ENCODE measurements around the gene PRKCA. TPM values are rescaled to one million over a fixed set of nuclear protein-coding genes. Genes with fewer than 3 reads are reported as not detected.

Gene PRKCA
- total and polyA plus RNA-seq, 2 experiments from 2014 or later: 6.4 to 35.4 TPM

DNA sequence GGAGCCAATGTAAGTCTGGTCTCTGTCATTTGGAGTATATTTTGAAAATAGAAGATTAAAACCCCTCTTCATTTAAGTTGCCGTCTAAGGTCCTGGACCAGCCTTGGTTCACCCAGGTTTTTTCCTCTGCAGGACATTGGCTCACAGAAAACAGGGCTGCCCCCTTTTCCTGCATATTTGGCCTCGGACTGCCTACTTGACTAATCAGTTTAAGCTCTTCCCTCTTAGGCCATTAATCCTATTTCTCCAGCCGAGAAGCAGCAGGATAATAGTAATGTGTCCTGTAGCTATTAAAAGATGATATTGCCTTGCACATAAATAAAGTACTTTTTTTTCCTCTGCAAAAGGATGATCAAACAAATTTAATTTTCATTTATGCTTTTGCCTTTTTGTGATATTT is 52.1 kb downstream of the PRKCA start:
- no peak overlapping the region for H3K27ac ChIP-seq (ENCODE audit: low read depth)
- peaks cover 3% of the 10 kb centered on the region; the same call in 1 of the 2 replicates for H3K79me2 ChIP-seq (replicated peaks; ENCODE audit: insufficient read depth)
- H3K27me3 ChIP-seq (ENCODE audit: insufficient read depth): no peaks in the 10 kb centered on the region
- H3K9me3 Mint-ChIP-seq: no peaks in the 10 kb centered on the region
- H3K4me1 ChIP-seq (ENCODE audit: insufficient read depth): 0 out of 2 replicates have a peak, but pooled peaks cover 4% of the 10 kb centered on the region
- no peak overlapping the region for H2AFZ ChIP-seq
- no peak for TF ChIP-seq CREB1 (CRISPR knock-in tag; IDR thresholded peaks at IDR 0.05; ENCODE audit: low read depth)
- TF ChIP-seq, protein P1, sequence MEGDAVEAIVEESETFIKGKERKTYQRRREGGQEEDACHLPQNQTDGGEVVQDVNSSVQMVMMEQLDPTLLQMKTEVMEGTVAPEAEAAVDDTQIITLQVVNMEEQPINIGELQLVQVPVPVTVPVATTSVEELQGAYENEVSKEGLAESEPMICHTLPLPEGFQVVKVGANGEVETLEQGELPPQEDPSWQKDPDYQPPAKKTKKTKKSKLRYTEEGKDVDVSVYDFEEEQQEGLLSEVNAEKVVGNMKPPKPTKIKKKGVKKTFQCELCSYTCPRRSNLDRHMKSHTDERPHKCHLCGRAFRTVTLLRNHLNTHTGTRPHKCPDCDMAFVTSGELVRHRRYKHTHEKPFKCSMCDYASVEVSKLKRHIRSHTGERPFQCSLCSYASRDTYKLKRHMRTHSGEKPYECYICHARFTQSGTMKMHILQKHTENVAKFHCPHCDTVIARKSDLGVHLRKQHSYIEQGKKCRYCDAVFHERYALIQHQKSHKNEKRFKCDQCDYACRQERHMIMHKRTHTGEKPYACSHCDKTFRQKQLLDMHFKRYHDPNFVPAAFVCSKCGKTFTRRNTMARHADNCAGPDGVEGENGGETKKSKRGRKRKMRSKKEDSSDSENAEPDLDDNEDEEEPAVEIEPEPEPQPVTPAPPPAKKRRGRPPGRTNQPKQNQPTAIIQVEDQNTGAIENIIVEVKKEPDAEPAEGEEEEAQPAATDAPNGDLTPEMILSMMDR (conservative IDR thresholded peaks at IDR 0.05; ENCODE audit: low read depth in 2 of 2): no peak
- TF ChIP-seq, protein P2, sequence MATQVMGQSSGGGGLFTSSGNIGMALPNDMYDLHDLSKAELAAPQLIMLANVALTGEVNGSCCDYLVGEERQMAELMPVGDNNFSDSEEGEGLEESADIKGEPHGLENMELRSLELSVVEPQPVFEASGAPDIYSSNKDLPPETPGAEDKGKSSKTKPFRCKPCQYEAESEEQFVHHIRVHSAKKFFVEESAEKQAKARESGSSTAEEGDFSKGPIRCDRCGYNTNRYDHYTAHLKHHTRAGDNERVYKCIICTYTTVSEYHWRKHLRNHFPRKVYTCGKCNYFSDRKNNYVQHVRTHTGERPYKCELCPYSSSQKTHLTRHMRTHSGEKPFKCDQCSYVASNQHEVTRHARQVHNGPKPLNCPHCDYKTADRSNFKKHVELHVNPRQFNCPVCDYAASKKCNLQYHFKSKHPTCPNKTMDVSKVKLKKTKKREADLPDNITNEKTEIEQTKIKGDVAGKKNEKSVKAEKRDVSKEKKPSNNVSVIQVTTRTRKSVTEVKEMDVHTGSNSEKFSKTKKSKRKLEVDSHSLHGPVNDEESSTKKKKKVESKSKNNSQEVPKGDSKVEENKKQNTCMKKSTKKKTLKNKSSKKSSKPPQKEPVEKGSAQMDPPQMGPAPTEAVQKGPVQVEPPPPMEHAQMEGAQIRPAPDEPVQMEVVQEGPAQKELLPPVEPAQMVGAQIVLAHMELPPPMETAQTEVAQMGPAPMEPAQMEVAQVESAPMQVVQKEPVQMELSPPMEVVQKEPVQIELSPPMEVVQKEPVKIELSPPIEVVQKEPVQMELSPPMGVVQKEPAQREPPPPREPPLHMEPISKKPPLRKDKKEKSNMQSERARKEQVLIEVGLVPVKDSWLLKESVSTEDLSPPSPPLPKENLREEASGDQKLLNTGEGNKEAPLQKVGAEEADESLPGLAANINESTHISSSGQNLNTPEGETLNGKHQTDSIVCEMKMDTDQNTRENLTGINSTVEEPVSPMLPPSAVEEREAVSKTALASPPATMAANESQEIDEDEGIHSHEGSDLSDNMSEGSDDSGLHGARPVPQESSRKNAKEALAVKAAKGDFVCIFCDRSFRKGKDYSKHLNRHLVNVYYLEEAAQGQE (IDR thresholded peaks at IDR 0.05; ENCODE audit: unreplicated experiment): no peak
- no peak overlapping the region for H3K4me3 Mint-ChIP-seq
- peak; percentile 23; the same call in 2 of the 3 replicates for ATAC-seq
- peaks cover 32% of the 10 kb centered on the region for H3K4me1 Mint-ChIP-seq
- H3K4me2 ChIP-seq: no peak overlapping the region
- H3K36me3 ChIP-seq (ENCODE audit: insufficient read depth): no peaks in the 10 kb centered on the region
- H3K27ac Mint-ChIP-seq: no peak overlapping the region
- no peaks in the 10 kb centered on the region for H3F3A ChIP-seq (replicated peaks; ENCODE audit: low read depth)
- H3K36me3 Mint-ChIP-seq (ENCODE audit: low read depth): no peaks in the 10 kb centered on the region
- H3K9me2 ChIP-seq (ENCODE audit: insufficient read depth): no peaks in the 10 kb centered on the region
- no peak for DNase-seq (ENCODE audit: low spot score)
- H4K20me1 ChIP-seq (replicated peaks; ENCODE audit: insufficient read depth): no peaks in the 10 kb centered on the region
- peaks cover 3% of the 10 kb centered on the region for H3K27me3 Mint-ChIP-seq (ENCODE audit: insufficient read depth, low read depth, poor library complexity)
- H3K4me3 ChIP-seq: no peak overlapping the region

GRCh38 chr17:66354981-66355380 is 52.6 kb downstream of the PRKCA start:
- Mint-ChIP-seq H3K4me1 (peaks cover 32% of the 10 kb centered on the region), H3K4me3 (no peak overlapping the region), H3K27ac (no peak overlapping the region), H3K9me3 (no peaks in the 10 kb centered on the region), H3K27me3 (ENCODE audit: insufficient read depth, low read depth, poor library complexity) (peaks cover 3% of the 10 kb centered on the region), H3K36me3 (ENCODE audit: low read depth) (no peaks in the 10 kb centered on the region)
- Histone ChIP-seq H3K36me3 (ENCODE audit: insufficient read depth) (no peaks in the 10 kb centered on the region), H4K20me1 (replicated peaks; ENCODE audit: insufficient read depth) (no peaks in the 10 kb centered on the region), H3K9me2 (ENCODE audit: insufficient read depth) (no peaks in the 10 kb centered on the region), H3K27ac (ENCODE audit: low read depth) (no peak overlapping the region), H3K79me2 (replicated peaks; ENCODE audit: insufficient read depth) (peaks cover 3% of the 10 kb centered on the region; the same call in 1 of the 2 replicates), H3F3A (replicated peaks; ENCODE audit: low read depth) (no peaks in the 10 kb centered on the region), H3K27me3 (ENCODE audit: insufficient read depth) (no peaks in the 10 kb centered on the region), H3K4me1 (ENCODE audit: insufficient read depth) (0 out of 2 replicates have a peak, but pooled peaks cover 6% of the 10 kb centered on the region), H2AFZ (no peak overlapping the region), H3K4me3 (no peak overlapping the region), H3K4me2 (no peak overlapping the region)
- no peak for DNase-seq (ENCODE audit: low spot score)
- no peak; the same call in 2 of the 3 replicates for ATAC-seq
- TF ChIP-seq ETS1 (IDR thresholded peaks at IDR 0.05) (no peak), JUNB (IDR thresholded peaks at IDR 0.05; ENCODE audit: unreplicated experiment) (no peak), EZH2phosphoT487 (IDR thresholded peaks at IDR 0.05; ENCODE audit: unreplicated experiment) (no peak), ZNF114 (CRISPR knock-in tag; IDR thresholded peaks at IDR 0.05) (no peak), POLR2AphosphoS5 (IDR thresholded peaks at IDR 0.05; ENCODE audit: low read depth) (no peak), NANOG (IDR thresholded peaks at IDR 0.05; ENCODE audit: borderline replicate concordance) (no peak)
- TF ChIP-seq, protein P3, sequence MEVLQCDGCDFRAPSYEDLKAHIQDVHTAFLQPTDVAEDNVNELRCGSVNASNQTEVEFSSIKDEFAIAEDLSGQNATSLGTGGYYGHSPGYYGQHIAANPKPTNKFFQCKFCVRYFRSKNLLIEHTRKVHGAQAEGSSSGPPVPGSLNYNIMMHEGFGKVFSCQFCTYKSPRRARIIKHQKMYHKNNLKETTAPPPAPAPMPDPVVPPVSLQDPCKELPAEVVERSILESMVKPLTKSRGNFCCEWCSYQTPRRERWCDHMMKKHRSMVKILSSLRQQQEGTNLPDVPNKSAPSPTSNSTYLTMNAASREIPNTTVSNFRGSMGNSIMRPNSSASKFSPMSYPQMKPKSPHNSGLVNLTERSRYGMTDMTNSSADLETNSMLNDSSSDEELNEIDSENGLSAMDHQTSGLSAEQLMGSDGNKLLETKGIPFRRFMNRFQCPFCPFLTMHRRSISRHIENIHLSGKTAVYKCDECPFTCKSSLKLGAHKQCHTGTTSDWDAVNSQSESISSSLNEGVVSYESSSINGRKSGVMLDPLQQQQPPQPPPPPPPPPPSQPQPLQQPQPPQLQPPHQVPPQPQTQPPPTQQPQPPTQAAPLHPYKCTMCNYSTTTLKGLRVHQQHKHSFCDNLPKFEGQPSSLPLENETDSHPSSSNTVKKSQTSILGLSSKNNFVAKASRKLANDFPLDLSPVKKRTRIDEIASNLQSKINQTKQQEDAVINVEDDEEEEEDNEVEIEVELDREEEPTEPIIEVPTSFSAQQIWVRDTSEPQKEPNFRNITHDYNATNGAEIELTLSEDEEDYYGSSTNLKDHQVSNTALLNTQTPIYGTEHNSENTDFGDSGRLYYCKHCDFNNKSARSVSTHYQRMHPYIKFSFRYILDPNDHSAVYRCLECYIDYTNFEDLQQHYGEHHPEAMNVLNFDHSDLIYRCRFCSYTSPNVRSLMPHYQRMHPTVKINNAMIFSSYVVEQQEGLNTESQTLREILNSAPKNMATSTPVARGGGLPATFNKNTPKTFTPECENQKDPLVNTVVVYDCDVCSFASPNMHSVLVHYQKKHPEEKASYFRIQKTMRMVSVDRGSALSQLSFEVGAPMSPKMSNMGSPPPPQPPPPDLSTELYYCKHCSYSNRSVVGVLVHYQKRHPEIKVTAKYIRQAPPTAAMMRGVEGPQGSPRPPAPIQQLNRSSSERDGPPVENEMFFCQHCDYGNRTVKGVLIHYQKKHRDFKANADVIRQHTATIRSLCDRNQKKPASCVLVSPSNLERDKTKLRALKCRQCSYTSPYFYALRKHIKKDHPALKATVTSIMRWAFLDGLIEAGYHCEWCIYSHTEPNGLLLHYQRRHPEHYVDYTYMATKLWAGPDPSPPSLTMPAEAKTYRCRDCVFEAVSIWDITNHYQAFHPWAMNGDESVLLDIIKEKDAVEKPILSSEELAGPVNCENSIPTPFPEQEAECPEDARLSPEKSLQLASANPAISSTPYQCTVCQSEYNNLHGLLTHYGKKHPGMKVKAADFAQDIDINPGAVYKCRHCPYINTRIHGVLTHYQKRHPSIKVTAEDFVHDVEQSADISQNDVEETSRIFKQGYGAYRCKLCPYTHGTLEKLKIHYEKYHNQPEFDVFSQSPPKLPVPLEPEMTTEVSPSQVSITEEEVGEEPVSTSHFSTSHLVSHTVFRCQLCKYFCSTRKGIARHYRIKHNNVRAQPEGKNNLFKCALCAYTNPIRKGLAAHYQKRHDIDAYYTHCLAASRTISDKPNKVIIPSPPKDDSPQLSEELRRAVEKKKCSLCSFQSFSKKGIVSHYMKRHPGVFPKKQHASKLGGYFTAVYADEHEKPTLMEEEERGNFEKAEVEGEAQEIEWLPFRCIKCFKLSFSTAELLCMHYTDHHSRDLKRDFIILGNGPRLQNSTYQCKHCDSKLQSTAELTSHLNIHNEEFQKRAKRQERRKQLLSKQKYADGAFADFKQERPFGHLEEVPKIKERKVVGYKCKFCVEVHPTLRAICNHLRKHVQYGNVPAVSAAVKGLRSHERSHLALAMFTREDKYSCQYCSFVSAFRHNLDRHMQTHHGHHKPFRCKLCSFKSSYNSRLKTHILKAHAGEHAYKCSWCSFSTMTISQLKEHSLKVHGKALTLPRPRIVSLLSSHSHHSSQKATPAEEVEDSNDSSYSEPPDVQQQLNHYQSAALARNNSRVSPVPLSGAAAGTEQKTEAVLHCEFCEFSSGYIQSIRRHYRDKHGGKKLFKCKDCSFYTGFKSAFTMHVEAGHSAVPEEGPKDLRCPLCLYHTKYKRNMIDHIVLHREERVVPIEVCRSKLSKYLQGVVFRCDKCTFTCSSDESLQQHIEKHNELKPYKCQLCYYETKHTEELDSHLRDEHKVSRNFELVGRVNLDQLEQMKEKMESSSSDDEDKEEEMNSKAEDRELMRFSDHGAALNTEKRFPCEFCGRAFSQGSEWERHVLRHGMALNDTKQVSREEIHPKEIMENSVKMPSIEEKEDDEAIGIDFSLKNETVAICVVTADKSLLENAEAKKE (CRISPR knock-in tag; IDR thresholded peaks at IDR 0.05): no peak
